Limb (tissue), 2 donors: ENCODE measurements around the gene MYEOV.

Experiments used
- DNase-seq, 2 donors: peaks; one replicate each; pipeline ENCODE4 v3.0.0-alpha.2; 2016; ENCODE audit errors: extremely low spot score in 2 of 2

The MYEOV gene

DNA sequence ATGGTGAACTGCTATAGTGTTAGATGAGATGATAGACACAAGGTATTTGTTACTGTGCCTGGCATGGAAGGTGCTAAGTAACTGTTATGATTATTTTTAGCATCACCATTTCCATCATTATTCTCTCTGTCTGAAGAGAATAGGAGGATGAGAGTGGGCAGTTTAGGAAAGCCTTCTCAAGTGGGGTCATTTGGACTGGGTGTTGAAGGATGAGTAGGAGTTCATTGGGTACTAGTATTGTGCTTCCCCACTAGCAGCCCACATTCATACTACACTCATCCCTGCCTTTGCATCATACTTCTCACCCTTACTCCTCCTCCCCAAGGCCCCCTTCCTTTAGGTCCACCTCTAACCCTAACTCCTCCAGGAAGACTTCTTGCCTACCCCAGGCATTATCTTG, 20.6 kb downstream of the MYEOV start:
- no peak for DNase-seq

DNA sequence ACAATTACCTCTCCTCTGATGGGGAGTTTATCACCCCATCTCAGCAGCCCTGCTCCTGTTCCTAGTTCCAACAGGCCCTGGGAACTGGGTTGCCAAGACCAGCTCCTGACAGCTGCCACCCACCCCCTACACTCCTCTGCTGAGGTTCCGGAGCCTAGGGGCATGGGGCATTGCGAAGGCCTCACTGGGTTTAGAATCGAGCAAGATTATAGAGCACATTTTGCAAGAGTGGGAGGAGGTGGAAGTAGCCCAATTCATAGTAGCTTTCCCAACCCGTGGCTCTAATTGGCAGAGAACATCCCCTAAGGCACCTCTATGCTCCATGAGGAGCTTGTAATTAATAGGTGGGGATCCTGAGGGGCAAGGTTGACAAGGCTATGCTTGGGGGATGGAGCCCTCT, 23.0 kb downstream of the MYEOV start:
- DNase-seq = no peak

DNA sequence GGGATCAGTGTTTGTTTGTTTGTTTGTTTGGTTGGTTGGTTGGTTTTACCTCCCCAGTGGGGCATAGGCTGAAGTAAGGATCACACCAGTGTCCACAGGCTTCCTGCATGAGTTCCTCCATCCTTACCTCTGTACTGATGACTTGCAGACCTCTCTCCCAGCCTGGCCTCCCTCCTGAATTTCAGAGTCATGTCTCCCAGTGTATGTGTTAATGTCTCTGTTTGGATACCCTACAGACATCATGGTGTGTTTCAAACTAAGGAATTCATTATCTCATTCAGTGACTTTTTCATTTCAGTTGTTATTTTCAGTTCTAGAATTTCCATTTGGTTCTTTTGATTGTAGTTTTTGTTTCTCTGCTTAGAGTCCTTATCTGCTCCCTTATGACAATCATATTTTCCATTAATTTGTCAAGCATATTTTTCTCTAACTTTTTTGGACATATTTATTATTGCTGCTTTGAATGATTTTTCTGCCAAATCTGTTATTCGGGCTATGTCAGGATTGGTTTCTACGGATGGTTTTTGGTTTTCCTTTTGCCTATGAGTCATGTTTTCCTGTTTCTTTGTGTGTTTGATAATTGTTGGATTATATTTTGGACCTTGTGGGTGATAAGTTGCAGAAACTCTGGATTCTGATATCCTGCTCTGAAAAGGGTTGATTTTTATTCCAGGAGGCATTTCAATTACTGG, 23.6 kb downstream of the MYEOV start:
- DNase-seq = no peak

DNA sequence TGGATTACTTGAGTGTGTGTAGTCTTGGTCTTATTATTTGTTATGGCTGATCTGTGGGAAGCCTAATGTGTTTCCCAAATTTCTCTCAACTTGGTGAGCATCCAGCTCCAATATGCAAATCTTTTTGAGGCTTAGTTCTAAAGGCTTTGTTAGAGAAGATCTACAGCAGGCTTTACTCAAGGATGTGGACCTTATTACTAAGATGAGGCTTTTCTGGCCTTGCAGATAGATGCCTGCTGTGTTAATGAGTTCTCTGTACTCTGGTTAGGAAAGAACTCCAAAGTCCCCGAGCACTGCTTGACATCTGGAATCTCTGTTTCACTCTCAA, 24.1 kb downstream of the MYEOV start:
- no peak for DNase-seq

DNA sequence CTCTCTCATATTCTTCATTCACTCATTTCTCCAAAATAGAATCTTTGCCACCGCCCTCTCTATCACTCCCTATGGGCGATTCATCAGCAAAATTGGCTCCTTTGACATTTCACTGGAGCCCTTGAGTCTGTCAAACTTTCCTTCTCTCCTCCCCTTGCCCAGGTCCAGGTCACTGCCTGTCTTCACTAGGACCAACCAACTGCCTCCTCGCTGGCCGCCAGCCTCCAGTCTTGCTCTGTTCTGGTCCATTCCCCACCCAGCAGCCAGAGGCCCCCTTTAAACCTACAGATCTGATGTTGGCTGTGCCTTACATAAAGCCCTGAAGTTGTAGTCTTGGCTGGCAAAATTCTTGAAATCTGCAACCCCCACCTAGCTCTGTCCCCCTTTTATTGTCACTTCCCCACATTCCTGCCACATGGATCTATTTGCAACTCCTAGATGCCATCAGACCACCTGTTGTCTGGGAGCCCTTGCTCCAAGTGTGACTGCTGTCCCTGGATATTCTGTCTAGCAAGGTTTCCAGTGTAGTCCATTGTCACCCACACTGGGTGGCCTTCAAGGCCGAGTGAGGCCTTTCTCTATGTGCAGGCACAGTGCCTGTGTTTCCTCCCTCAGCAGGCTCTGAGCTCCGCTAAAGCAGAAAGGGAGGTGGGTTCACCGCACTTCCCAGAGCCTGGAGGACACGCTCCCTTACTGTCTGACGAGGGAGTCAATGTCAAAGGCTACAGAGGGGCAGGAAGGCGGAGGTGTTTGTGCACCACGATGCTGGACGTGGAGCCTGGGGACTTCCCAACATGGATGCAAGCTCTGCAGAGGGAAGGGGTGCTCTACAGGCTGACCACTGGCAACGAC, 25.5 kb downstream of the MYEOV start:
- no peak for DNase-seq

DNA sequence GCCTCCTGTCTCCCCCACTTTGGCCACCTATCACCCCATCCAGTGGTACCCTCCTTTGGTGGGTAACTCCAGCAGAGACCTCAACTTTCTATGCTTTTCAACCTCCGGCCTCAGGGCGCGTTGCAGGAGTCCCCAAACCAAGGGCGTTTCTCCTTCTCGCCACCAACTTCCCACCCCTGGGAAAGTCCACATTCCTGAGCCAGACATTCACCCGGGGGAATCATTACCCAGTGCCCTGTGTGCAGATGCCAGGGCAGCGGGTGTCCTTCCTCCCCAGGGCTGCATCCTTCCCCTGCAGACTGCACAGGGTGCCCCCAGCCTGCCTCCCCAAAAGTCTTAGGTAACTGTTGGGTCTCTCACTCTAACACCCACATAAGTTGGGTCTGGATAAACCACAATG, 26.4 kb downstream of the MYEOV start:
- DNase-seq = no peak

DNA sequence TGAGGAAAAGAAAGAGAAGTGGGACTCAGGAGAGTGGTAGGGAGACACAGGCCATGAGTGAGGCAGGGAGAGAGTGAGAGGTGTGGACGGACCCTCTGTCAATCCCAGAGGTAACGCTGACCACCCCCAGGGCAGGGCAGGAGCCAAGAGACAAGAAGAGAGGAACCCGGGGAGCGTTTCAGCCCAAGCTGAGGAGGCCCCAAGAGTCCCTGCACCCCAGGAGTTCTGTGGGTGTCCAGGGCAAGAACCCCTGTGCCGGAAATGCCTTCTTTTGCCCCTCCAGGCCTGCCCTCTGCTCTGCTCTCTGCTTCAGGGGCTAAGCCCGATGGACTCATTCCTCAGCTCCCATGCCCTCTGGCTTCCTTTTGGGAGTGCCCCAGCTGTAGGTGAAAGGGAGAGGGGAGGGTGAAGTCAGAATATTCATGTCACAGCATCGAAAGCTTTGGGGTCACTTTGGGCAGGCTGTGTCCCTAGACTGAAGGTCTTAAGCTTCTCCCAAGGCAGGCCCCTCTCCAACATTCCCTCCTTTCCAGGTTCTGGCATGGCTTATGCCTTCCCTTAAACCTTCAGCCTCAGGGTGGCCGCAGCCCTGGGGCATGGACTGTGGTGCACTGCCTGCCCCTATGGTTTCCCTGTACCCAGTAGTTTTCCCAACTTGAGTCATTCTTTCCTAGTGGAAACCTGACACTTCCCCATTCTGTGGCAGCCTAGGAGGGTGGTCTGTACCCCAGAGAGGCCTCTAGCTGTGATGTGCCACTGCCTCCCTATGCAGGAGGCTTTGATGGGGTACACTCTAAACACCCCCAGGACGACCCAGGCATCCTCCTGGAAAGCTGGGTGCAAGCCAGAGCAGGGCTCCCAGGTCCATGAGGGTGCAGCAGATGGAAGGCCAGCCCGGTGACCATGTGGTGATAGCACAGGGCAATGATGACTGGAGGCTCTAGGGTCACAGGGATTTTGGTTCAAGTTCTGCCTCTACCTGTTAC, 27.1 kb downstream of the MYEOV start:
- no peak for DNase-seq

DNA sequence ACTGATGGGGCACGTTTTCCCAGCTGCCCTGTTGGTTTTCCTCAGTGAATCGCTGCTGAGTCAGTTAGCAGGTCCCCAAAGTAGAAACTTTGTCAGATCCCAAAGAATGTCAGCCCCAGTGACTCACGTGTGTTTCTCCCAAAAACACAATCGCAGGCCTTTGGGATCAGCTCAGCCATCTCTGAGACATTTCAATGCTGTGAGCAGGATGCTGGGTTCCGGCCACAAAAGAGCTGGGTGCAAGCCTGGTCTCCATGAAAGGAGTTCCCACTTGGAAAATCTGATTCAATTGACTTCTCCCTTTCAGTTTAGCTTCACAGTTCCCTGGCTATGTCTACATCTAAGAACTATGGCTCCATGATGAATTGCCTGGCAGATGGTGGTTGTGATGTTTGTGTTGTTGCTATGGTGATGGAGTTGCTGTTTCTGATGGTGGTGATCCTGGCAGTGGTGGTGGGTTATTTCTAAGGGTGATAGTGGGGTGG, 28.0 kb downstream of the MYEOV start:
- no peak for DNase-seq

DNA sequence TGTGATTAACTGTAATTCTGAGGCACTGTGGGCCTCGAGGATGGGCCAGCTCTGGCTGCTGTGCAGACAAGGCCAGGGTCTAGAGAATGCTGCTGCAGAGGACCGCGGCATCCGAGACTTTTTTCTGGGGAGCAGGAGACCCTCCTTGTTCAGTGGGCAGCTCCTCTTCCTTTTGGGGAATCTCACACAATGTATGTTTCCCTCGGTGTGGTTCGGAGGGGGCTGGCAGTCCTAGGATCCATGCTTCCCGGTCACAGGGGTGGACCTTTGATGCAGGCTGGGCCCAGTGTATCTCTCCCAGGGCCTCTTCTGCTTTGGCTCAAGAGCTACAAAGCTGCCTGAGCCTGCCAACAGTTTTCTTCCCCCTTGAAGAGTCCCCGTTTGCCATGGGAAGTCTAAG, 31.5 kb downstream of the MYEOV start:
- DNase-seq = peak in 1 of 2 donors; percentile 12

DNA sequence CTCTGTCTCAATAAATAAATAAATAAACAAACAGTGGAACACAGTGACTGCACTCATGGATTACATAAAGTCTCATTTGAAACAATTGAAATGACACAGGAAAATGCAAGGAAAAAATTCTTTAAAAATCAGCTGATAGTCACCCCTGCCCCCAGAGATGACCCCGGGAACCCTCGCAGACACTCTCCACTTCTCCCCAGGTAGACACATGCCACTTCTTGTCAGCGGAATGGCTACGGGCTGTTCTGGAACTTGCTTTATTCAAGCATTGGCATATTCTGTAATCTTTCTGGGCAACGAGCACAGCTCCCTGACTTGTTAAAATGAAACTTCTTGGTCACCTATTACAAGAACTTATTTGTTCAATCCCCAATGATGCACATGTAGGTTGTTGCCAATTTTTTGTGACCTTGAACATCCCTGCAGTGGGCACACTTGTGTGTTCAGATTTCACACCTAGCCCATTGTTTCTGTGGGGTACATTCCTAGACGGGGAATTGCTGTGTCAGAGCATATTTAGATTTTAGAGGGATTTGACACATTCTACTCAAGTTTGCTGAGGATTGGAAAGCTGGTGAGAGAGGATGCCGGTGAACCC, 32.8 kb downstream of the MYEOV start:
- DNase-seq = peak in 1 of 2 donors; percentile 2

DNA sequence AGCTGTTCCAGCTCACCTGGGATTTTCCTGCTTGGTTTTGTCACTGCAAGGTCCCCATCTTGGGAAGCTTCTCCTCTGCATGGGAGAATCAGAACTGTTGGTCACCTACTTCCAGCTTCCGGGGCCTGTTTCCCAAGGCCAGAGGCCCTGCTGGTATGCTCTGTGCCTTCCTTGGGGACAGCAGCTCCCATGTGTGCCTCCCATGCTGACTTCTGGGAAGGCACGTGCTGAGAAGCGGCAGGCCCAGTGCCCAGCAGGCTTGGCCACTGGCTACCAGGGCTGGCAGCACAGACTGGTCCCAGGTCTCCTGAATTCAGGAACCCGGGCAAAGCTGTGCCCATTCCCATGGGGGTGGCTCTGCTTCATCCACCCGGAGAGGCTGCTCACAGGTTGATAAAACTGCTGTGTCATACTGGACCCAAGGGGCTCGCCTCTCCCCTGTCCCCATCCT, 33.8 kb downstream of the MYEOV start:
- no peak for DNase-seq

DNA sequence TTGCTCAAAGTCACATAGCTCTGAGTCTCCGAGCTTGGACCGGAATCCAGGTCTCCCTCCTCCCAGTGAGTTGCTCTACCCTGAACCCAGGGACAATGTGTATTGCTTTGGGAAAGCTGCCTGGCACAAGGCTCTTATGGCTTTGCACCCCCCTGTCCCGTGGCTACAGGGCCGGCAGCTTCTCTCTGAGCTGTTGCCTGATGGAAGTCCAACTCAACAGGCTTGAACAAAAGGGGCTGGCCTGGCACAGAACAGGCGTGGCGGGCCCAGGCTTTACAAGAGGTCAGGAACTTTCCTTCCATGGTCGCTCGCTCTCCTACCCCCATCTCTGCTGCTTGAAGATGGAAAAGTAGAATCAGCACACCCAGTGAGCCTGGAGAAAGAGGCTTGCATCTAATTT, 34.3 kb downstream of the MYEOV start:
- no peak for DNase-seq

DNA sequence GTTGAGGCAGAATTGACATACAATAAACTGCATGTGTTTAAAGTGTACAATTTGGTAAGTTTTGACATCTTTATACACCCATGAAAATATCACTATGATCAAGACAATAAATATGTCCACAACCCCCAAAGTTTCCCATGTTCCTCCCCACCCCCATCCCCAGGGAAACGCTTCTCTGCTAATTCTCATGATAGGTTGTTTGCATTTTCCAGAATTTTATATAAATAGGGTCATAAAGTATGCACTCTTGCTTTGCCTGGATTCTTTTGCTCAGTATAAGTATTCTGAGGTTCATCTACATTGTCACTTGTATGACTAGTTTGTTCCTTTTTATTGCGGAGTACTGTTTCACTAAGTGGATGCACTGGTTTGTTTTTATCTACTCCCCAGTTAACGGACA, 35.6 kb downstream of the MYEOV start:
- no peak for DNase-seq

DNA sequence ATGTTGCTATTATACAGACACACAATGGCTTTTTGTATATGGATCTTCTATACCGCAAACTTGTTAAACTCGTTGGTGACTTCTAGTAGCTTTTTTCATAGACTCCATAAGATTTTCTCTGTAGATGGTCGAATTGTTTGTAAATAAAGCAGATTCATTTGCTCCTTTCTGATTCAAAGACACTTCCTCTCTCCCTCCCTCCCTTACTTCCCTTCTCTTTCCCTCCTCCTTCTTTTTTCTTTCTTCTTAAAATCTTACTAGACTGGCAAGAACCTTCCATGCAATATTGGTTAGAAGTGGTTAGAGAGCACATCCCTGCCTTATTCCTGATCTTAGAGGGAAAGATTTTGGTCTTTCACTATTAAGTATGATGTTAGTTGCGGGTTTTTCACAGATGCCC, 36.4 kb downstream of the MYEOV start:
- no peak for DNase-seq

DNA sequence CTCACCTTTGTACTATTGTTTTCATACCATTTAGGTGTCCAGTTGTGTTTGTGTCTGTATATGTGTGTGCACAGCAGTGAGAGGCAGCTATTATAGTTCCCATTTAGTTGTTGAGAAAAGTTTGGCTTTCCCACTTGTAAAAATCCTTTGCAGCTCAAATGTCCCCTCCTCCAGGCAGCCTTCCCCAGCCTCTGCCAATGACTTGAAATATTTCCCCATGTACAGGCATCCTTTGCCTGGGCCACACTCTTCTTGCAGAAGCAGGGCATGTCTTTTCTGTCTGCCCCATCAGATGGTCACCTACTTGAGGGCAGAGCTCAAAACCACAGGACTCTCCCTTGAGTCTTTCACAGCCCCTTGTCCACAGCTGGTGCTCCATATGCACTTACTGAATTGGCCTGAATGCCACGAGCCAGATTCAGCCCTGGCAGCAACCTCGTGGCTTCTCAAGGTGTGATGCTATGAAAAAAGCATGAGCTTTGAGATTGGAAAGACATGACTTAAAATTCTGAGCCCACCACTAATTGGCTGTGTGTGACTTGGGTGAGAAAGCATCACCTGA, 39.3 kb downstream of the MYEOV start:
- peak in 1 of 2 donors; percentile 5 for DNase-seq

DNA sequence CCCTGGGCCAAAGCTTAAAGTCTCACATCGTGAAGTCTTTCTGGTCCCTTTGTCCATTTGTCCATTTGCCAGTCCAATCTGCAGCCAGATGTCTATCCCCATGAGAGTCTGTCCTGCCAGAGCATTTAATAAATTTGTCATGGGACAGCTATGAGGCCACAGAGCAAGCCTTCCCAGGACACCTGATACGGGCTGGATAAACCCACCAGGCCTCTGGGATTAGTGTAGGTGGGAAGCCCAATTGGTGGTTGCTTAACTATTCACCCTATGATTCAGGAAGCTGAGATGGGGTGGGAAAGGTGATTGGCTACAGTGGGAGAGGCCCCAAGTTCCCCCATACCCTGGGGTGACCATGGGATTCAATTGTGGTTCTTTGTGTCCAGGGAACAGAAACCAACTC, 39.9 kb downstream of the MYEOV start:
- DNase-seq = peak in 1 of 2 donors; percentile 17

DNA sequence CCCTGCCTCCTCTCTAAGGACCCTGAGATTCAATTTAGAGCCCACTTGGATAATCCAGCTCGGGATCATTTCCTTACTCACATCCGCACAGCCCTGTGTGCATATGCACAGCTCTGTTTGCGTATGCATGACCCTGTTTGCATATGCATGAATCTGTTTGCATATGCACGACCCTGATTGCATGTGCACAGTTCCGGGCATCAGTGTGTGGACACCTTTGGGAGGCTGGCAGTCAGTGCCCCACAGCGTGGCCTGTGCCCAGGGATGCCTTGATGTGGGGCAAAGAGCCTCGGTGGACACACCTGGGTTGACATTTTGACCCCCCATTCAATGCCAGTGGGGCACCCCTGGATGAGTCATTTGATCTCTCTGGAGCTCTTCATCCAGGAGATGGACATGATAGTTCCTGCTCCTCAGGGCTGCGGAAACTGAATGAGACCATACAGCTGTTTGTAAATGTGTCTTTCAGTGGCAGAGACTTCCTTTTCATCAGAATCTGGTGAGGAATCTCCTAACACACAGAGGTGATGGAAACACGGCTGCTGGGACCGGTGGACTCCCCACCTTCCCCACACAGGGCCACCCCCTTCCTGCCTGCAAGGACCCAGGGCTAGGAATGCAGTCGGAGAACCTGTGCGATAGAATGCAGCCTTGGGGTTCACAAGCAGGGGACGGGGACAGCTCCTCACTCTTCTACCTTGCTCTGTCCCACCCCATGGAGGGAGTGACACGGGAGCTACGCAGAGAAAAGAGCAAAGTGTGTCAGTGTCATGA, 41.2 kb downstream of the MYEOV start:
- DNase-seq = peak in 1 of 2 donors; percentile 14

DNA sequence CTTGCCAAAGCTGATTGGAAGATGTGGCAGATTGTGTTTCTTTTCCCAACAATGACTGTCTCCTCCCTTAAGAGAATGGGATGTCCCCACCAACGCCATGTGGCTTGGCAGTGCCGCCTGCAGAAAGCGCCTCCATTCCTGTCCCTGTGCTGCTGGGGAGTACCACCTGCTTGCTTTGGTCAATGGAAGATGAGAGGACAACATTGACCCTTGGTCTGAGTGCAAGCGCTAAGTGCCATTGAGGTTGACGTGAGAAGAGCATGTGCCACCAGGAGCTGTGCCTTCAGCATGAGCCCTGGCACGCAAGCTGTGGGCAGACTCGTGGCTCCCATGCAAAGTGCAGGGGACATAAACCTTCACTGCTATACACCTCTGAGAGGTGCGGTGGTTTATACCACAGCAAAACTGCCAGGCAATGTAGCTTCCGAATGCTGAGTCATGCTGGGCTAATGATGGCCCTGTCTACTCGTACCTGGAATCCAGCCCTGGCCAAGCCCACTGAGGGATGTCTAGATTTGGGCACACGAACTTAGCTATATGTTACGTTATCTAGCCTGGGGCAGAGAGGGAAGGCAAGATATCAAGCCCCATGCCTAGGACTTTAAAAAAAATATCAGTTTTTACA, 41.9 kb downstream of the MYEOV start:
- peak in 1 of 2 donors; percentile 6 for DNase-seq

DNA sequence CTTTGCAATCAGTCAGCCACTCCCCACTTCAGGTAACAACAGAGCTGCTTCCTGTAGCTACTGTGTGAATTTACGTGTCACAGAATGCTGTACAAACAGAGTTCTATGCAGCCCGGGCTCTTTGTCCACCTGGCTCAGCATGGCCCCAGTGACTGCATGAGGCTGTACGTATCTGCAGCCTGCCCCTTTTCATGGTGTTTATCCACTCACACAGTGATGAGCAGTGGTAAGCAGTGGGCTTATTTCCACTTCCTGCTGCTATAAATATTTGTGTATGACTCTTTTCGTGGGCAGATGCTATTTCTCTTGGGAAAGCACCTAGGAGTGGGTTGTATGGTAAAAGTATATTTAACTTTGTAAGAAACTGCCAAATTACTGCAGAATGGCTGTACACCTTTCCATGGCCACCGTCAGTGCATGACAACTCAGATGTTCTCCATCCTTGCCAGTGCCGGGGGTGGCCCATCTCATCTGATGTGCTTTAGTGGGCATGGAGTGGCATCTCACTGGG, 43.3 kb downstream of the MYEOV start:
- DNase-seq = peak in 1 of 2 donors; percentile 9
